OCI-LY7 (cell line): ENCODE data around the gene TULP1.

Experiments
- CTCF ChIP-seq: fragments of 200-600 bp; sonication (generic); conservative IDR thresholded peaks from 2 replicates; pipeline ENCODE4 v1.5.1; 2014; ENCODE audit warnings: mild to moderate bottlenecking, antibody characterized with exemption, low read length, moderate library complexity, mixed read lengths
- EZH2phosphoT487 ChIP-seq: fragments of 200-600 bp; sonication (generic); IDR thresholded peaks from 2 replicates; pipeline ENCODE4 v1.6.1; 2018; ENCODE audit warnings: low read depth, borderline replicate concordance, mild to moderate bottlenecking, mixed run types, antibody characterized with exemption, low read length, moderate library complexity, mixed read lengths

- TF ChIP-seq CTCF (no peak), EZH2phosphoT487 (no peak)
Measured at GRCh38 chr6:35507221-35507620, 5.5 kb downstream of the TULP1 start.
